Naive B cell (primary cell): ENCODE measurements around the gene LBX1. TPM values are rescaled to one million over a fixed set of nuclear protein-coding genes. Genes with fewer than 3 reads are reported as not detected.

ENCODE experiments used
- ATAC-seq, 2 donors: fragments of 150-1000 bp; cut with Tn5 transposase; 2 replicates each; pipeline ENCODE4 v1.10.0; 2021; ENCODE audit warnings: low read depth in 2 of 2, mild to moderate bottlenecking in 2 of 2, moderate library complexity in 2 of 2
- DNase-seq: peaks from one replicate; pipeline ENCODE4 v3.0.0; 2022
- H3K27ac Mint-ChIP-seq, 6 donors: one replicate each; pipeline ENCODE4 v1.8.0; 2020 to 2022; ENCODE audit warnings: mild to moderate bottlenecking in 6 of 6, mixed read lengths in 6 of 6, moderate library complexity in 5 of 6, inconsistent platforms in 2 of 6
- H3K27me3 Mint-ChIP-seq, 3 donors: one replicate each; pipeline ENCODE4 v1.8.0; 2021 to 2022; ENCODE audit warnings: mixed read lengths in 3 of 3, mild to moderate bottlenecking in 1 of 3
- H3K36me3 Mint-ChIP-seq, 2 donors: one replicate each; pipeline ENCODE4 v1.8.0; 2020 to 2022; ENCODE audit warnings: mixed read lengths in 2 of 2, inconsistent platforms in 1 of 2, mild to moderate bottlenecking in 1 of 2
- H3K4me1 Mint-ChIP-seq, 3 donors: one replicate each; pipeline ENCODE4 v1.8.0; 2020 to 2022; ENCODE audit warnings: mixed read lengths in 3 of 3, inconsistent platforms in 1 of 3, mild to moderate bottlenecking in 1 of 3, moderate library complexity in 1 of 3
- H3K4me3 Mint-ChIP-seq, 8 donors: one replicate each; pipeline ENCODE4 v1.8.0; 2020 to 2022; ENCODE audit warnings: mild to moderate bottlenecking in 8 of 8, mixed read lengths in 8 of 8, moderate library complexity in 8 of 8, inconsistent platforms in 2 of 8
- H3K9me3 Mint-ChIP-seq, 7 donors: one replicate each; pipeline ENCODE4 v1.8.0; 2020 to 2022; ENCODE audit warnings: mixed read lengths in 7 of 7, mild to moderate bottlenecking in 5 of 7, inconsistent platforms in 2 of 7, moderate library complexity in 1 of 7
- polyA plus RNA-seq, 6 donors: library from polyadenylated mRNA; unstranded; fragments of 300-500 nt; fragmentation: Illumina TruSeq; gene quantifications; one replicate each; pipeline ENCODE4 v1.2.3, GENCODE V29; 2021; ENCODE audit warnings: low read depth in 6 of 6

Gene LBX1
- polyA plus RNA-seq, 6 donors from 2014 or later: not detected

- peaks cover 15 to 24% (median 24%) of the 10 kb centered on the region in 3 donors for H3K4me1 Mint-ChIP-seq
- H3K4me3 Mint-ChIP-seq: peak overlapping the region; percentile 15 to 90 (median 76)
- peaks cover 72 to 88% (median 85%) of the 10 kb centered on the region in 3 donors for H3K27me3 Mint-ChIP-seq
- H3K9me3 Mint-ChIP-seq: peaks cover 0 to 5% (median 0%) of the 10 kb centered on the region in 7 donors
- peak overlapping the region in 4 of 6 donors; percentile 17 to 94 (median 90) for H3K27ac Mint-ChIP-seq
- ATAC-seq (no peak), DNase-seq (no peak)
- peaks cover 0 to 10% of the 10 kb centered on the region in 2 donors for H3K36me3 Mint-ChIP-seq
These were observed 8.1 kb upstream of the LBX1 start for GRCh38 chr10:101237081-101237981.

- Mint-ChIP-seq H3K36me3 (peaks cover 0 to 10% of the 10 kb centered on the region in 2 donors), H3K4me3 (peak overlapping the region; percentile 15 to 90 (median 76)), H3K27me3 (peaks cover 80 to 93% (median 89%) of the 10 kb centered on the region in 3 donors), H3K27ac (peak overlapping the region in 4 of 6 donors; percentile 17 to 94 (median 90)), H3K9me3 (peaks cover 0 to 5% (median 0%) of the 10 kb centered on the region in 7 donors), H3K4me1 (peaks cover 15 to 24% (median 24%) of the 10 kb centered on the region in 3 donors)
- DNase-seq (no peak), ATAC-seq (peak in 1 of 2 donors; percentile 20)
These were observed 7.3 kb upstream of the LBX1 start for GRCh38 chr10:101236376-101237080.

GRCh38 chr10:101235766-101236165 lies 6.5 kb upstream of the LBX1 start:
- Mint-ChIP-seq H3K4me3 (peak overlapping the region in 2 of 8 donors; percentile 9 to 76), H3K27me3 (peaks cover 84 to 94% (median 89%) of the 10 kb centered on the region in 3 donors), H3K27ac (no peak overlapping the region), H3K4me1 (peaks cover 15 to 27% (median 24%) of the 10 kb centered on the region in 3 donors), H3K36me3 (peaks cover 0 to 10% of the 10 kb centered on the region in 2 donors), H3K9me3 (peaks cover 0 to 5% (median 0%) of the 10 kb centered on the region in 7 donors)
- DNase-seq (no peak), ATAC-seq (no peak)

GRCh38 chr10:101234333-101234732 lies 5.1 kb upstream of the LBX1 start:
- Mint-ChIP-seq H3K27me3 (peaks cover 76 to 91% (median 90%) of the 10 kb centered on the region in 3 donors), H3K9me3 (peaks cover 0 to 5% (median 3%) of the 10 kb centered on the region in 7 donors), H3K27ac (no peak overlapping the region), H3K36me3 (peaks cover 0 to 10% of the 10 kb centered on the region in 2 donors), H3K4me3 (peak overlapping the region in 1 of 8 donors; percentile 23), H3K4me1 (peaks cover 19 to 35% (median 30%) of the 10 kb centered on the region in 3 donors)
- DNase-seq (no peak), ATAC-seq (no peak)

GRCh38 chr10:101233863-101234262 lies 4.6 kb upstream of the LBX1 start:
- H3K4me1 Mint-ChIP-seq: peaks cover 24 to 40% (median 34%) of the 10 kb centered on the region in 3 donors
- ATAC-seq: no peak

GRCh38 chr10:101233443-101233842 lies 4.2 kb upstream of the LBX1 start:
- Mint-ChIP-seq H3K4me1 (peaks cover 24 to 40% (median 34%) of the 10 kb centered on the region in 3 donors), H3K36me3 (peaks cover 0 to 10% of the 10 kb centered on the region in 2 donors), H3K27ac (no peak overlapping the region), H3K9me3 (peaks cover 0 to 5% (median 3%) of the 10 kb centered on the region in 7 donors), H3K4me3 (peak overlapping the region in 1 of 8 donors; percentile 71), H3K27me3 (peaks cover 75 to 90% (median 89%) of the 10 kb centered on the region in 3 donors)
- ATAC-seq: no peak
- DNase-seq: no peak

More at GRCh38 chr10:101233863-101234262, 4.6 kb upstream of the LBX1 start:
- Mint-ChIP-seq H3K36me3 (peaks cover 0 to 10% of the 10 kb centered on the region in 2 donors), H3K4me3 (no peak overlapping the region), H3K9me3 (peaks cover 0 to 5% (median 3%) of the 10 kb centered on the region in 7 donors), H3K27me3 (peaks cover 75 to 91% (median 90%) of the 10 kb centered on the region in 3 donors), H3K27ac (no peak overlapping the region)
- DNase-seq: no peak

- Mint-ChIP-seq H3K4me1 (peaks cover 24 to 44% (median 31%) of the 10 kb centered on the region in 3 donors), H3K27ac (no peak overlapping the region), H3K27me3 (peaks cover 71 to 92% (median 91%) of the 10 kb centered on the region in 3 donors), H3K4me3 (peak overlapping the region in 2 of 8 donors; percentile 25 to 46), H3K9me3 (peaks cover 0 to 8% (median 3%) of the 10 kb centered on the region in 7 donors), H3K36me3 (peaks cover 0 to 4% of the 10 kb centered on the region in 2 donors)
- no peak for DNase-seq
- no peak for ATAC-seq
These were observed 2.8 kb upstream of the LBX1 start for GRCh38 chr10:101231912-101232689.

- ATAC-seq (no peak), DNase-seq (no peak)
- H3K4me1 Mint-ChIP-seq: peaks cover 27 to 43% (median 33%) of the 10 kb centered on the region in 3 donors
- H3K4me3 Mint-ChIP-seq: peak overlapping the region in 3 of 8 donors; percentile 25 to 80 (median 61)
- no peaks in the 10 kb centered on the region for H3K36me3 Mint-ChIP-seq
- peaks cover 0 to 8% (median 3%) of the 10 kb centered on the region in 7 donors for H3K9me3 Mint-ChIP-seq
- H3K27me3 Mint-ChIP-seq: peaks cover 72 to 92% (median 88%) of the 10 kb centered on the region in 3 donors
- no peak overlapping the region for H3K27ac Mint-ChIP-seq
These were observed 1.8 kb upstream of the LBX1 start for GRCh38 chr10:101231092-101231491.

GRCh38 chr10:101230183-101230917 lies 1.1 kb upstream of the LBX1 start:
- peaks cover 0 to 8% (median 3%) of the 10 kb centered on the region in 7 donors for H3K9me3 Mint-ChIP-seq
- peaks cover 28 to 41% (median 35%) of the 10 kb centered on the region in 3 donors for H3K4me1 Mint-ChIP-seq
- peaks cover 72 to 92% (median 87%) of the 10 kb centered on the region in 3 donors for H3K27me3 Mint-ChIP-seq
- DNase-seq (no peak), ATAC-seq (peak in 1 of 2 donors; percentile 15)
- H3K27ac Mint-ChIP-seq: peak overlapping the region in 1 of 6 donors; percentile 69
- peak overlapping the region in 7 of 8 donors; percentile 40 to 70 (median 57) for H3K4me3 Mint-ChIP-seq
- peaks cover 0 to under 1% of the 10 kb centered on the region in 2 donors for H3K36me3 Mint-ChIP-seq

GRCh38 chr10:101228966-101229265 lies 347 bp downstream of the LBX1 start:
- Mint-ChIP-seq H3K4me1 (peaks cover 35 to 48% (median 42%) of the 10 kb centered on the region in 3 donors), H3K9me3 (peaks cover 0 to 14% (median 4%) of the 10 kb centered on the region in 7 donors), H3K27ac (peak overlapping the region in 3 of 6 donors; percentile 66 to 98 (median 95)), H3K4me3 (peak overlapping the region; percentile 70 to 93 (median 84)), H3K36me3 (peaks cover 4 to 14% of the 10 kb centered on the region in 2 donors), H3K27me3 (peaks cover 68 to 89% (median 87%) of the 10 kb centered on the region in 3 donors)
- ATAC-seq (peak in 1 of 2 donors; percentile 17), DNase-seq (no peak)

- H3K4me1 Mint-ChIP-seq: peaks cover 38 to 54% (median 47%) of the 10 kb centered on the region in 3 donors
- peaks cover 4 to 16% of the 10 kb centered on the region in 2 donors for H3K36me3 Mint-ChIP-seq
- H3K4me3 Mint-ChIP-seq: peak overlapping the region; percentile 60 to 83 (median 75)
- no peak for ATAC-seq
- H3K9me3 Mint-ChIP-seq: peaks cover 0 to 16% (median 4%) of the 10 kb centered on the region in 7 donors
- H3K27ac Mint-ChIP-seq: peak overlapping the region in 3 of 6 donors; percentile 87 to 95 (median 91)
- DNase-seq: no peak
- H3K27me3 Mint-ChIP-seq: peaks cover 67 to 89% (median 85%) of the 10 kb centered on the region in 3 donors
These were observed 904 bp downstream of the LBX1 start for GRCh38 chr10:101228153-101228965.
